Tongue (tissue), 2 donors: ENCODE data around the gene NR4A1. TPM values are rescaled to one million over a fixed set of nuclear protein-coding genes. Genes with fewer than 3 reads are reported as not detected.

Experiments used
- DNase-seq: peaks from one replicate; pipeline ENCODE4 v3.0.0-alpha.2; 2015
- total RNA-seq: library from RNA; depleted of rRNA; stranded (reverse); fragments of >200 nt; gene quantifications from one replicate; pipeline ENCODE4 v1.2.3, GENCODE V29; 2014

Gene NR4A1
- total RNA-seq: 65.6 TPM

DNA sequence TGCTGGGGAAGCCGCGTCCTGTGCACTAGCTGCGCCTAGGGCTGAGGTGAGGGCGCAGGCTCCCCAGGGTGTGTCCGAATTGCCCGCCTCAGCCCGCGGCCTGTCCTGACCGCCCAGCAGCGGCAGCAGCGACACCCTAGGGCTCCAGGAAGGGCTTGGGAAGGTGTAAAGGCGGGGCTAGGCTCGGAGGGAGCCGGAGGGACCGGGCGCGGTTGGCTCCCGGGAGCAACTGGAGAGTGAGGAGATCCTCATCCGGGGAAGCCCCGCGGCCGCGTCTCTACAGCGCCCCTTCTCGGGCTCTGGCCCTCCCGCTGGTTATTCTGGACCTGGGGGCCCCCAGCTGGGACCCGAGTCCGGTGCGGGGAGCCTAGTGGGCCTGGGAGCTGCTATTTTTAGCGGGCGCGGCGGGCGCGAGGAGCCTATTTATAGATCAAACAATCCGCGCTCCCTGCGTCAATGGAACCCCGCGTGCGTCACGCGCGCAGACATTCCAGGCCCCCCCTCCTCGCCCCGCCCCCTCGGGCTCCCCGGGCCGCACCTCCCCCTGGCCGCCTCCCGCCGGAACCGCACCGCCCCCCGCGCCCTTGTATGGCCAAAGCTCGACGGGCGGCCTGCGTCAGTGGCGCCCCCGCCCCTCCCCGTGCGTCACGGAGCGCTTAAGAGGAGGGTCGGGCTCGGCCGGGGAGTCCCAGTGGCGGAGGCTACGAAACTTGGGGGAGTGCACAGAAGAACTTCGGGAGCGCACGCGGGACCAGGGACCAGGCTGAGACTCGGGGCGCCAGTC, at the start of gene NR4A1:
TSS of gene NR4A1 (plus strand) at position 685 of the 784 bp plus-strand sequence. CDS start 2,887 bp downstream, outside the sequence.
- DNase-seq: peak; percentile 98

DNA sequence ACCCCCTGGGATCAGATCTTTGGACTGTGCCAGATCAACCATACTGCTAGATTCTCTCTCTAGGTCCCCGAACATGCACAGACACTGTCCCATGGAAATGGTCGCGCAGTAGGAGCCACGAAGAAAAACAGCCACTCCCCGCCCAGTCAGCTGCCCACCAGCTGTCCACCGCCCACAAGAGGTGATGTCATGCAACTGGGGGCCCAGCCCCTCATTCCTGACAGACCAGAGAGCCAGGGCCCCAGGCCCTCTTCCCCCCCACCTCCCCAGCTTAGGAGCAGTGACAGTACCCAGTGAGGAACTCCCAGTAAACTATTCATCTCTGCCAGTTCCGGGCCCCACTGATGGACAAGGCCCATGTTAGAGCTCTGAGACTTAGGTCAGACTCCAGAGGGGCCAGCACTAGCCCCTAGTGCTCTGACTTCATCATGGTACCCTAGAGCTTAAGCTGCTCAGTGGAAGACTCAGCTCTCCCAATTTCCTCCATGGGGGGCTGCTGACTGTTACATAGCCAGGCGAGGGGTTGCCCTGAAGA, 48.2 kb upstream of the NR4A1 start:
- peak; percentile 61 for DNase-seq

- no peak for DNase-seq
Measured at GRCh38 chr12:52003591-52003990, 47.7 kb upstream of the NR4A1 start.

GRCh38 chr12:52004042-52004648, 47.1 kb upstream of the NR4A1 start:
- DNase-seq: peak; percentile 69

- no peak for DNase-seq
Measured at GRCh38 chr12:52005218-52005902, 45.9 kb upstream of the NR4A1 start.

DNA sequence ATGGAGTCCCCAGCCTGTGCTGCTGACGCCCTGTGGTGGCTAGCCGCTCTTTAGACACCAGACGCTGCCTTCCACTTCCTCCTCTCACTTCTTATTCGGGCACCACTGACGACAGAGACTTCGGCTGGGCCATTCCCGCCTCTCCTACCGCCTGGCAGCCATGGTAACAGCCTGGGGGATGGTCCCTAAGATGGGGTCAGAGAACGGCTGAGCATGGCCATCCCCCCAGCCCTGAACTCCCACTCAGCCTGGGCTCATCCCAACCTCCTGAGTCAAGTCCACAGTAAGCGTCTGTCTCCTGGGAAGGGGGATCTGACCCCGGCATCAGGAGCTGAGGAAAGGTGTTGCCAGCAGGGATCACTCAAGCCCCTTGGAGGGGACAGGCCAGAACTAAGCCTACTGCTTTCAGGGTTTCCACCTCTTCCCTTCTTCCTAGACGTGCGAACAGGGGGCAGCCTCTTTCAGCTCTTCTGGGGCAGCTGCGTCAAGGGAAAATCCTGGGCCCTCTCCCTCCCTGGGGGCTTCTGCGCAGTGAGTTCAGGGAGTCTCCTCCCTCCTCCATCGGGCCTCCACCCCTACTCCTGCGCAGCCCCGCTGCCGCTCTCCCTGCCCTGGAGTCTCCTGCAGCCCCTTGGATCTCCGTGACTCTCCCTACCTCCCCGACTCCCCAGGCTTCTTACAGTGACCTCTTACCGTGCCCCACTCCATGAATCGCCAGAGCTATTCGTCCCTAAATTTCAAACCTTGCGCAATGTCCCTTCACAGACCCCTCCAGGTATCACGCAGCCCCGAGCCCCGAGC, 45.1 kb upstream of the NR4A1 start:
- DNase-seq: peak; percentile 48

- peak; percentile 90 for DNase-seq
Measured at GRCh38 chr12:52006726-52007157, 44.5 kb upstream of the NR4A1 start, which contains the start of gene TAMALIN. Gene TAMALIN (plus strand): TSS chr12:52006946. CDS start chr12:52007020, 74 bp downstream.

DNA sequence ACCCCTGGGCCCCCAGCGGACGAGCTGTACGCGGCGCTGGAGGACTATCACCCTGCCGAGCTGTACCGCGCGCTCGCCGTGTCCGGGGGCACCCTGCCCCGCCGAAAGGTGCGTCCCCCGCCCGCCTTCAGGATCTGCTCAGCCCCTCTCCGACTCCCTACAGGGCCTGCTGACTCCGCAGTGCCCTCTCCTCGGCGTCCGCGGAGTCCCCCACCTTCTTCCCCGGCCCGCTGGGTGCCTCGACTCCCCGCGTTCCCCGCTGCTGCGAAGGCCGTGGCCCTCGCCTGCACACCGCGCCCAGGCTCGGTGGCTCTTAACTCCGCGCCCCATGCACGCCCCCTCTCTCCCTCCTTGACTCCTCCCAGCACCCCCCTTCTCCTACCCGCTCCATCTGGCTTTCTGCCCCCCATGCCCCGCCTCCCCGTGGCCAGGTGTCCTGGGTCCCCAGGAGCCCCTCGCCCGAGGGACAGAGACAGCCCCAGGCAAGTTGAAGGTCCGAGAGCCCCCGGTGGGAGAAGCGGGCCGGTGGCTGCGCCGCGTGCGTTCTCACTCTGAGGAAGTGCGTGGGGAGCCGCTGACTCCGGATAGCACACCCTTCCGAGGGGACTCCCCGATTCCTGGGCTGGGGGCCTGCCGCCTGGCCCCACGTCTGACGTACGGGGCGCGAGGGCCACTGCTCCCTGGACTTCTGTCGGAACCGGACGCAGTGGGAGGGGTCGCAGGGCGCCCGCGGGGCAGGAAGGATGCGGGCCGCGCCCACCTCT, 43.9 kb upstream of the NR4A1 start:
- DNase-seq: peak; percentile 74

DNA sequence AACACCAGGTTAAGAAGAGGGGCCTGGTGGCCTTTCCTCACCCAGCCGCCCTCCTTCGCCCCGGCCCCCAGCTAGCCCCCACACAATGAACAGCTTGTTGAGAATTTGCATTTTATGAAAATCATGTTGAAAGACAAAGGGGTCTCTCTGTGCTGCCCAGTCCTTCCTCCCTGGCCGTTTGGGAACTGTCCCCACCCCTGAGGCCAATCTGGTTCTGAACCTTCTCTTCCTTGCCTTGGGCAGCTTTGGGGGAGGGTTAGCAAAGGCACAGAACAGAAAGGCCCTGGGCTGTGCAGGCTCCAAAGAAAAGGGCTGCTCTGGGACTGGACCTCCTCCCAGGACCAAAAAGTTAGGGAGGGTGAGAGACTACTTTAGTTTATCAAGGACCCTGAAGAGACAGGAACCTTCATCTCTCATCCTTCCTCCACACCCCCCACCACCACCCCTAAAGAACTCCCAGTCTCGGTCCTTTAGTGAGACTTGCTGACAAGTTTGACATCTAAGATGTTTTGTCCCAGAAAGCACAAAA, 43.2 kb upstream of the NR4A1 start:
- no peak for DNase-seq

DNA sequence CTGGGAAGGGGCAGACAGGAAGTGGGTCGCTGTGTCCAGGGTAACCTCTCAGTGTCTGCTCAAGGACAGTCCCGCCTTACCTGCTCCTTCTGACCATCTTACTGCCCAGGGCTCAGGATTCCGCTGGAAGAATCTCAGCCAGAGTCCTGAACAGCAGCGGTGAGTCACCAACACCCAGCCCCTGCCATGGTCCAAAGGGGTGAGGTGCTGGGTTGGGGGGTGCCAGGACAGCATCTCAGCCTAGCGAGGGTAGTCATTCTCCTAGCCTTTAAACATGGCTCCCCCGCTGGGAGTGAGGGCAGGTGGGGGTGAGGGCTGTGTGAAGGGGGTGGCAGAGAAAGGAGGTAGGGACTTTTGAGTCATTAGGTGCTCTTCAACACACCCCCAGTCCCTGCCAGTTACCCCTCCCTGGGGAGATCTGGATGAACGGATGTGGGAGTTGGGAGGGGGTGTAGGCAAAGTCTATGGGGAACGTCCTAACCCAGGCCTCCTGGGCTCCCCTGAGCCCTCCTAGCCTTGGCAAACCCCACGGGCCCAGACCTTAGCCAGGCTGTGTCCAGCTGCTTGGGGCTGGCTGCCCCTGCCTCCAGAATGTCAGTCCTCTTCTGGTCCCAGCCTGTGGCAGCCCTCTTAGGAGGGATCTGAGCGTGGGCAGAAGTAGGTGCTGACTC, 42.0 kb upstream of the NR4A1 start:
- no peak for DNase-seq

GRCh38 chr12:52010152-52010622, 41.1 kb upstream of the NR4A1 start:
- DNase-seq: peak; percentile 97

DNA sequence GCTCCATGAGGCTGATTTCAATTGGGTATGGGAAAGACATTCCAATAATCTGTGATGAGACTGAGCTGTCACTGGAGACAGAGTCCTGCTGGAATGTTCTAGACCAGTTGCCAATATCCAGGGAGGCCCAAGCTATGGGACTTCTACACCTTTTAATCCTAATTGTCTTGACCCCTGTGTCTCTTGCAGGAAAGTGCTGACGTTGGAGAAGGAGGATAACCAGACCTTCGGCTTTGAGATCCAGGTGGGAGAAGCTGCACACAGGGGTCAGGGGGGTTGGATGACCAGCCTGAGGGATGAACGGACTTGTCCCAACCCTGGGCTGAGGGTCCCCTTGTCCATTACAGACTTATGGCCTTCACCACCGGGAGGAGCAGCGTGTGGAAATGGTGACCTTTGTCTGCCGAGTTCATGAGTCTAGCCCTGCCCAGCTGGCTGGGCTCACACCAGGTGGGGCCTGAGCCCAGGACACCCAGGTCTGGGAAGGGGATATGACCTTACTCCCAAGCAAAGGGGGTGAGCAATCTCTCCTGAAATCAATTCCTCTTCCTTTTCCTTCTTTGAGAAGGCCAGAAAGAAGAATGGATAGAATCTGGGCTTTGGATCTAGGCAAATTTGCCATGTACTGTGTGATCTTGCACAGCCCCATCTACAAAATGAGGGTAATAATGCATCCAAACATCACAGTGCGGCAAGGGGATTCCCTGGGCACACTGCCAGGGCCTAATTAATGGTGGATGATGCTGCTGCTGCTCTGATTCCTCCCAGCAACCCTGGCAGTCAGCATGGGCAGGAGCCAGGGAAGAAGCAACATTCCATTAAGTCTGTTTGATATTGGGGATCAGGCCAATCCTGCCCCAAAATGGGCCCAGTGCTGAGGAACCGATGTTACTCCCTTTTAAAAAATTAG, 40.3 kb upstream of the NR4A1 start:
- no peak for DNase-seq

DNA sequence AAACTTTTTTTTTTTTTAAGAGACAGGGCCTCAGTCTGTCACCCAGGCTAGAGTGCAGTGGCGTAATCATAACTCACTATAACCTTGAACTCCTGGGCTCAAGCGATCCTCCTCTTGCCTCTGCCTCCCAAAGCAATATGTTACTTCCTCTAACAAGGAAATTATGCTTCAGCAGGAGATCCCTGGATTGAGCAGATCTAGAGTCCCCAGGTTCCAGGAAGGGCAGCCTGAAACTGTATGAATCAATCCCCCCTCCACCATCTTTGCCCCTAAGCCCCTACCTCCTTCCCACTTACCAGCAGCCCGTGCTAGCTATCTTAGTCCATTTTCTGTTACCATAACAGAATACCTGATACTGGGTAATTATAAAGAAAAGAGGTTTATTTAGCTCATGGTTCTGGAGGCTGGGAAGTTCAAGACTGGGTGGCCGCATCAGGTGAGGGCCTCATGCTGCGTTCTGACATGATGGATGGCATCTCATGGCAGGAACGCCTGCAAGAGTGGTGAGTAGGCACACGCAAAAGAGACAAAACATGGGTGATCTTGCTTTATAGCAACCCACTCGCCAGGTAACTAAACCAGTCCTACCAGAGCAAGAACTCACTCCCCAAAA, 39.5 kb upstream of the NR4A1 start:
- DNase-seq: no peak

DNA sequence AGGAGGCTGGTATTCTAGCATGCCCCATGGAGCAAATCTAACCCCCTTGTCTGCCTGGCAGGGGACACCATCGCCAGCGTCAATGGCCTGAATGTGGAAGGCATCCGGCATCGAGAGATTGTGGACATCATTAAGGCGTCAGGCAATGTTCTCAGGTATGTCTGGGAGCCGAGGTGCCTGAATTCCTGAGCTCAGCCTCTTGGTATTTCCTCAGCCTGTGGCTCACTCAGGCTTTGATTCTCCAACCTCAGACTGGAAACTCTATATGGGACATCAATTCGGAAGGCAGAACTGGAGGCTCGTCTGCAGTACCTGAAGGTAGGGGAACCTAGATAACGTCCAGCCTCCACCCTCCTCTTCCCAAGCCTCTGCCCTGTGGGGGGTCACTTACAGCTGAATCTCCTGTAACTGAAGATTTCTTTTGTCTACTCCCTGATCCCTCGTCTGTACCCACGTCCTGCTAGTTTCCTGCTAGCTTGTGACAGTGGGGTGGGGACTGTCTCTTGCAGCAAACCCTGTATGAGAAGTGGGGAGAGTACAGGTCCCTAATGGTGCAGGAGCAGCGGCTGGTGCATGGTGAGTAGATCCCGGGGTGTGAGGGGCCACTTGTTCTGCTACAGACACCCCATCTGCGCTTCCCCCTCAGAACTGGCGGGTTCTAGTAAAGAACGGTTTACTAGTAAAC, 37.5 kb upstream of the NR4A1 start:
- DNase-seq: no peak

GRCh38 chr12:52014567-52015530, 36.4 kb upstream of the NR4A1 start:
- DNase-seq: peak; percentile 50

DNA sequence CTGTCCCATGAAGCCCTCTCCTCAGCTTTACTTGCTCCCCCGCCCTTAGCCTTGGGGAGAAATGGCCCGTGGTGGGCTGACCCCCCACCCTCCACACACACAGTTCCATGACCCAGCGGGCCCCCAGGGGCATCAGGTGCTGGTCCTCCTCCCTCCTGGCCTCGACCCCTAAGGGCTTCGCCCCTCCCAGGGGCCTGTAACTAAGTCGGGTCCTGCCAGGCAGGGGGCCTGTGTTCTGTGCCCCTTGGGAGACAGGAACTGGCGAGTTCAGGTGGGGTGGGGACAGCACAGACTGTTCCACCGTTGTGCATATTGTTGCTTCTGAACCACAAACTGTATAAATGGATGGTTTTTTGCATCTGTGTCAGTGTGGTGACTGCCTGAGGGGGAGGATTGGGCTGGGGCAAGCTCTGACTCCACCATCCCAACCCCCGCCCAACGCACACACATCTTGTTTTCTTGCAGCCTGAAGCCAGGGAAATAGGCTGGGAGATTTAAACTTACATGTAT, 35.7 kb upstream of the NR4A1 start:
- peak; percentile 63 for DNase-seq
